Measurements from ENCODE around the gene CCDC136. TPM values are rescaled to one million over a fixed set of nuclear protein-coding genes. Genes with fewer than 3 reads are reported as not detected.

The CCDC136 gene
- total RNA-seq, 4 donors from 2014 or later, result 0.61 to 15.8 (median 9.3) TPM

DNA sequence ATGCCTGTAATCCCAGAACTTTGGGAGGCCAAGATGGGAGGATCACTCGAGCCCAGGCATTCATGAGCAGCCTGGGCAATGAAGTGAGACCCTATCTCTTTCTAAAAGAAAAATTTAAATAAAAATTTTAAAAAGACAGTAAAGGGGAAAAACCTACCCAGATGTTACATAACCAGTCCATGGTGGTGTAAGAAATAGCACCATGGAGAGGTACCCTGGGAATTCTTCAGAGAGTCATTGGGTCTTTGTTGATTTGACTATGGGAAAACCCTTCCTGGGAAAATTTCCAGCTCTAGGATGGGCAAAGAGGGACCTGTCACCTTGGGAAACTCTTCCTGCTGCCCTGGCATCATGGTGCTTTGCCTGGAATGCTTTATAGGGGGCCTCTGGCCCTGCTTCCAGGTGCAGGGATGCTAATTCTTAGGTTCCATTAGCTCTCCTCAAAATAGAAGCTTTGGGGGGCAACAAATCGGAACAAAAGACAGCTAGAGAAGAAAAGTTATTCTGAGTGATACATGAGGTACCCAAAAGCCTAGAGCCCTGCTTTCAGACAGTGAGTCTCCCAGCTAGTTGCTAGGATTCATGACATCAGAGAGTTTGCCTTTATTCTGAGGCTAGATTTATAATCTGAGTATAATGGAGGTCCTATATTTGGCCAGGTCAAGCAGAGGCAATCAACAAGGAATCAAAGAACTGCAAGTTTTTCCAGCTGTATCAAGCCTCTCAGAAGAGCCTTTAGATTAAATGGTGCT is 10.1 kb downstream of the CCDC136 start:
- H3K27ac ChIP-seq, result no peak overlapping the region
- no peaks in the 10 kb centered on the region for H3K4me1 ChIP-seq
- H3K4me3 ChIP-seq, result no peak overlapping the region
- no peaks in the 10 kb centered on the region for H3K27me3 ChIP-seq
- H3K36me3 ChIP-seq, result no peaks in the 10 kb centered on the region
- intact Hi-C loops (cut with DNase I; ENCODE audit: low total_unique reads) (no loop called here), in situ Hi-C loops (cut with MboI; ENCODE audit: low sequenced_read_pairs in 4 of 4) (no loop called here)
- no peaks in the 10 kb centered on the region for H3K9me3 ChIP-seq
- no peak for TF ChIP-seq POLR2A (IDR thresholded peaks at IDR 0.05)
- TF ChIP-seq, protein P1, sequence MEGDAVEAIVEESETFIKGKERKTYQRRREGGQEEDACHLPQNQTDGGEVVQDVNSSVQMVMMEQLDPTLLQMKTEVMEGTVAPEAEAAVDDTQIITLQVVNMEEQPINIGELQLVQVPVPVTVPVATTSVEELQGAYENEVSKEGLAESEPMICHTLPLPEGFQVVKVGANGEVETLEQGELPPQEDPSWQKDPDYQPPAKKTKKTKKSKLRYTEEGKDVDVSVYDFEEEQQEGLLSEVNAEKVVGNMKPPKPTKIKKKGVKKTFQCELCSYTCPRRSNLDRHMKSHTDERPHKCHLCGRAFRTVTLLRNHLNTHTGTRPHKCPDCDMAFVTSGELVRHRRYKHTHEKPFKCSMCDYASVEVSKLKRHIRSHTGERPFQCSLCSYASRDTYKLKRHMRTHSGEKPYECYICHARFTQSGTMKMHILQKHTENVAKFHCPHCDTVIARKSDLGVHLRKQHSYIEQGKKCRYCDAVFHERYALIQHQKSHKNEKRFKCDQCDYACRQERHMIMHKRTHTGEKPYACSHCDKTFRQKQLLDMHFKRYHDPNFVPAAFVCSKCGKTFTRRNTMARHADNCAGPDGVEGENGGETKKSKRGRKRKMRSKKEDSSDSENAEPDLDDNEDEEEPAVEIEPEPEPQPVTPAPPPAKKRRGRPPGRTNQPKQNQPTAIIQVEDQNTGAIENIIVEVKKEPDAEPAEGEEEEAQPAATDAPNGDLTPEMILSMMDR (IDR thresholded peaks at IDR 0.05 in 4 of 5, conservative IDR thresholded peaks at IDR 0.05 in 1 of 5), result no peak
- ATAC-seq (no peak), DNase-seq (no peak)

DNA sequence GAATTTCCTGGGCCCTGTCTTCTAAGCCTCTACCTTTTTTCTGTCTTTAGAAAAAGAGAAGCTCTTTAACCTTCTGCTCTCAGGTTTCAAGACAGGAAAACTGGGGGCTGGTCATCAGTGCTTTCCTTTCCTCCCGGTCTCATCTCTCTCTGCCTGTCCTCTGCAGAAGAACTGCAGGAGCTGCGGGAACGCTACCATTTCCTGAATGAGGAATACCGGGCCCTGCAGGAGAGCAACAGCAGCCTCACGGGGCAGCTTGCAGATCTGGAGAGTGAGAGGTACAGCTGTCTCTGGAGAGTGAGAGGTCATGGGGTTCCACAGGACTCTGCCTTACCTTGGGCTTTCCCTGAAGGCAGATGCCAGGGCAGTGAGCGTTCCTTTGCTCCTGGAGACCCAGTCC is 12.7 kb downstream of the CCDC136 start:
- Histone ChIP-seq H3K4me1 (peaks cover 0 to under 1% of the 10 kb centered on the region in 2 donors), H3K36me3 (no peaks in the 10 kb centered on the region), H3K9me3 (no peaks in the 10 kb centered on the region), H3K4me3 (no peak overlapping the region), H3K27me3 (no peaks in the 10 kb centered on the region), H3K27ac (no peak overlapping the region)
- in situ Hi-C loops (cut with MboI; ENCODE audit: low sequenced_read_pairs in 4 of 4) (no loop called here), intact Hi-C loops (cut with DNase I; ENCODE audit: low total_unique reads) (no loop called here)
- DNase-seq (no peak), ATAC-seq (no peak)
- TF ChIP-seq, protein P1 (IDR thresholded peaks at IDR 0.05 in 4 of 5, conservative IDR thresholded peaks at IDR 0.05 in 1 of 5), result no peak
- no peak for TF ChIP-seq POLR2A (IDR thresholded peaks at IDR 0.05)

DNA sequence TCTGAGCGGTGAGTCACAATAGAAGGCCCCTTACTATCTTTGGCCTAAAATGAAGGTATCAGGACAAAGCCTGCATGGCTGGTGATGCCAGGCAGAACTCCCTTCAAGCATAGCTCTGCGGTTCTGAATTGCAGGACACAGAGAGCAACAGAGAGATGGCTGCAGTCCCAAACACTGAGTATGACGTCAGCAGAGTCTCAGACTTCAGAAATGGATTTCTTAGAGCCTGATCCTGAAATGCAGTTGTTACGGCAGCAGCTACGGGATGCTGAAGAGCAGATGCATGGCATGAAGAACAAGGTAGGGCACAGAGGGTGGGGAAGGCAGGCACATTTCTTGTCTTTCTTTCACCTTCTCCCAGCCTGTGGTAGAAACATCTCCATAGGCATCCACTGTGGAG is 13.5 kb downstream of the CCDC136 start:
- no peaks in the 10 kb centered on the region for H3K27me3 ChIP-seq
- H3K36me3 ChIP-seq, result no peaks in the 10 kb centered on the region
- DNase-seq, result no peak
- H3K4me1 ChIP-seq, result peaks cover 0 to 6% of the 10 kb centered on the region in 2 donors
- H3K27ac ChIP-seq, result no peak overlapping the region
- in situ Hi-C loops (cut with MboI; ENCODE audit: low sequenced_read_pairs in 4 of 4) (no loop called here), intact Hi-C loops (cut with DNase I; ENCODE audit: low total_unique reads) (no loop called here)
- no peak for ATAC-seq
- no peak for TF ChIP-seq POLR2A (IDR thresholded peaks at IDR 0.05)
- TF ChIP-seq, protein P1 (IDR thresholded peaks at IDR 0.05 in 4 of 5, conservative IDR thresholded peaks at IDR 0.05 in 1 of 5), result no peak
- H3K9me3 ChIP-seq, result no peaks in the 10 kb centered on the region
- no peak overlapping the region for H3K4me3 ChIP-seq

DNA sequence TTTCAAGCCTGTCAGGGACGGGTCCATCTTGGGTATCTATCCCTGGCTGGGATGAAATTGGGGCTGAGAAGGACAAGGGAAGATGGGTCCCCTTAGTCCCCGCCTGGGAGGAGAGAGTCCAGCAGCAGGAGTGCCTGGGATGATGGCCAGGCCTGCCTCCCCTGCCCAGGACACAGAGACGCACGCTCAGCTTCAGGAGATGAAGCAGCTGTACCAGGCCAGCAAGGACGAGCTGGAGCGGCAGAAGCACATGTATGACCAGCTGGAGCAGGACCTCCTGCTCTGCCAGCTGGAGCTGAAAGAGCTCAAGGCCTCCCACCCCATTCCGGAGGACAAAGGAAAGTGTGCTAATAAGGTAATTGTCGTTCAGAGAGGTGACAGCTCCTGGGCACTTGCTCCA is 15.4 kb downstream of the CCDC136 start:
- Histone ChIP-seq H3K27ac (no peak overlapping the region), H3K4me3 (no peak overlapping the region), H3K4me1 (peaks cover 18 to 26% of the 10 kb centered on the region in 2 donors), H3K36me3 (no peaks in the 10 kb centered on the region), H3K27me3 (no peaks in the 10 kb centered on the region), H3K9me3 (no peaks in the 10 kb centered on the region)
- in situ Hi-C loops (cut with MboI; ENCODE audit: low sequenced_read_pairs in 4 of 4) (no loop called here), intact Hi-C loops (cut with DNase I; ENCODE audit: low total_unique reads) (no loop called here)
- DNase-seq (no peak), ATAC-seq (no peak)
- no peak for TF ChIP-seq POLR2A (IDR thresholded peaks at IDR 0.05)
- TF ChIP-seq, protein P1 (IDR thresholded peaks at IDR 0.05 in 4 of 5, conservative IDR thresholded peaks at IDR 0.05 in 1 of 5), result no peak
